HepG2 (cell line): ENCODE data around the gene EEA1. TPM values are rescaled to one million over a fixed set of nuclear protein-coding genes. Genes with fewer than 3 reads are reported as not detected.

ENCODE experiments used
- AKNA ChIP-seq: sonication (generic); formaldehyde crosslinking; IDR thresholded peaks from 2 replicates; pipeline ENCODE4 v1.4.0; 2020; ENCODE audit warnings: missing genetic modification reagents, borderline replicate concordance
- ATM ChIP-seq: fragments of 450-650 bp; IDR thresholded peaks from 2 replicates; pipeline ENCODE4 v1.7.1; 2017; ENCODE audit warnings: mild to moderate bottlenecking, borderline replicate concordance
- CSRNP1 ChIP-seq: sonication (generic); formaldehyde crosslinking; IDR thresholded peaks from 2 replicates; pipeline ENCODE4 v1.8.1; 2023; ENCODE audit warnings: mild to moderate bottlenecking, missing genetic modification reagents
- EP300 ChIP-seq, 3 experiments: sonication (generic) in 1 of 3; formaldehyde crosslinking in 1 of 3; IDR thresholded peaks; 2 replicates each; pipeline versions ENCODE4 v1.5.1 to v1.6.1; 2011 to 2020; ENCODE audit warnings: low read depth in 2 of 3, low read length in 2 of 3, borderline replicate concordance in 1 of 3, improper control_type of control experiment in 1 of 3, mild to moderate bottlenecking in 1 of 3, missing genetic modification reagents in 1 of 3, moderate library complexity in 1 of 3
- JUND ChIP-seq: sonication (generic); formaldehyde crosslinking; IDR thresholded peaks from 2 replicates; pipeline ENCODE4 v1.8.0; 2022; ENCODE audit warnings: mild to moderate bottlenecking, missing genetic modification reagents
- LBX2 ChIP-seq: sonication (generic); formaldehyde crosslinking; IDR thresholded peaks from 2 replicates; pipeline ENCODE4 v1.5.0; 2020; ENCODE audit warnings: missing genetic modification reagents, mild to moderate bottlenecking, borderline replicate concordance
- MYPOP ChIP-seq: sonication (generic); formaldehyde crosslinking; IDR thresholded peaks from 2 replicates; pipeline ENCODE4 v1.8.1; 2023; ENCODE audit warnings: mild to moderate bottlenecking, moderate library complexity, missing genetic modification reagents
- NCOA1 ChIP-seq: sonication (generic); formaldehyde crosslinking; IDR thresholded peaks from 2 replicates; pipeline ENCODE4 v1.9.0; 2021; ENCODE audit warnings: missing genetic modification reagents
- POLR2G ChIP-seq: fragments of 200-400 bp; formaldehyde crosslinking; IDR thresholded peaks from 2 replicates; pipeline ENCODE4 v1.6.1; 2018; ENCODE audit warnings: mild to moderate bottlenecking, low read depth, low read length, moderate library complexity
- REL ChIP-seq: sonication (generic); formaldehyde crosslinking; conservative IDR thresholded peaks from 2 replicates; pipeline ENCODE4 v1.8.0; 2022; ENCODE audit warnings: mild to moderate bottlenecking, missing genetic modification reagents, moderate library complexity
- ZNF354B ChIP-seq: sonication (generic); formaldehyde crosslinking; IDR thresholded peaks from 2 replicates; pipeline ENCODE4 v1.8.0; 2022; ENCODE audit warnings: mild to moderate bottlenecking, missing genetic modification reagents
- ZNF431 ChIP-seq: sonication (generic); formaldehyde crosslinking; IDR thresholded peaks from 2 replicates; pipeline ENCODE4 v1.9.0; 2022; ENCODE audit warnings: missing genetic modification reagents, low read depth, mild to moderate bottlenecking, borderline replicate concordance
- ZNF501 ChIP-seq: sonication (generic); formaldehyde crosslinking; IDR thresholded peaks from 2 replicates; pipeline ENCODE4 v1.5.1; 2020; ENCODE audit warnings: mild to moderate bottlenecking, moderate library complexity, missing genetic modification reagents
- ZNF562 ChIP-seq: sonication (generic); formaldehyde crosslinking; IDR thresholded peaks from 2 replicates; pipeline ENCODE4 v1.8.0; 2022; ENCODE audit warnings: missing genetic modification reagents, borderline replicate concordance
- ZNF674 ChIP-seq: sonication (generic); formaldehyde crosslinking; IDR thresholded peaks from 2 replicates; pipeline ENCODE4 v1.5.0; 2020; ENCODE audit warnings: low read depth, mild to moderate bottlenecking, missing genetic modification reagents
- ZNF737 ChIP-seq: sonication (generic); formaldehyde crosslinking; IDR thresholded peaks from 2 replicates; pipeline ENCODE4 v1.5.0; 2020; ENCODE audit warnings: missing genetic modification reagents, mild to moderate bottlenecking, borderline replicate concordance
- ZNF776 ChIP-seq: sonication (generic); formaldehyde crosslinking; IDR thresholded peaks from 2 replicates; pipeline ENCODE4 v1.4.0; 2020; ENCODE audit warnings: mild to moderate bottlenecking, missing genetic modification reagents
- ZNF879 ChIP-seq: sonication (generic); formaldehyde crosslinking; IDR thresholded peaks from 2 replicates; pipeline ENCODE4 v1.8.1; 2023; ENCODE audit warnings: missing genetic modification reagents
- polyA plus RNA-seq, 8 experiments: library from polyadenylated mRNA; depleted of rRNA in 3 of 8; stranded (reverse) in 7 of 8; unstranded in 1 of 8; fragments of >200 nt; fragmentation: Illumina TruSeq in 4 of 8; extraction: Trizol in 4 of 8; gene quantifications; 2 replicates each; pipeline versions ENCODE4 v1.2.1 to v1.2.3, GENCODE V29; 2011 to 2016; ENCODE audit warnings: low read depth in 4 of 8, missing spikeins in 1 of 8, mixed read lengths in 1 of 8; ENCODE audit not compliant: insufficient read depth in 1 of 8
- total RNA-seq, 5 experiments: library from RNA; depleted of rRNA; stranded (reverse); fragments of >200 nt; fragmentation: Illumina TruSeq; extraction: Trizol; gene quantifications; 2 replicates each; pipeline ENCODE4 v1.2.3, GENCODE V29; 2016; ENCODE audit warnings: low read depth in 1 of 5

Gene EEA1
- total and polyA plus RNA-seq, 2 of the 13 experiments (the other 11 are each of a cell fraction or from before 2014, with no cell fraction given) = 5.0 to 19.3 TPM

- TF ChIP-seq MYPOP (CRISPR knock-in tag) = peak; percentile 89
- peak; percentile 70; the same call in 1 of the 2 replicates for TF ChIP-seq LBX2
- no peak; the same call in 1 of the 2 replicates for TF ChIP-seq CSRNP1 (CRISPR knock-in tag)
- no peak for TF ChIP-seq ZNF737
- TF ChIP-seq JUND (CRISPR knock-in tag) = no peak
- no peak for TF ChIP-seq ZNF562
- TF ChIP-seq NCOA1 (CRISPR knock-in tag) = 0 out of 2 replicates have a peak, but pooled peaks have one; percentile 26
- no peak for TF ChIP-seq ATM
- TF ChIP-seq ZNF776 = peak; percentile 76; the same call in 1 of the 2 replicates
- no peak for TF ChIP-seq ZNF354B (CRISPR knock-in tag)
- TF ChIP-seq POLR2G = peak; percentile 89
- TF ChIP-seq ZNF674 (CRISPR knock-in tag) = 0 out of 2 replicates have a peak, but pooled peaks have one; percentile 58
- peak; percentile 72; the same call in 1 of the 2 replicates for TF ChIP-seq ZNF879 (CRISPR knock-in tag)
- TF ChIP-seq ZNF431 (CRISPR knock-in tag) = peak; percentile 34; the same call in 1 of the 2 replicates
- 0 out of 2 replicates have a peak, but pooled peaks have one; percentile 59 for TF ChIP-seq AKNA (CRISPR knock-in tag)
- peak in 1 of 2 experiments; percentile 34; a peak in 1 of 4 replicates for TF ChIP-seq EP300 (IDR thresholded peaks at IDR 0.05; ENCODE audit: low read depth in 2 of 2, low read length in 2 of 2)
- no peak for TF ChIP-seq EP300 (CRISPR knock-in tag; IDR thresholded peaks at IDR 0.05; ENCODE audit: borderline replicate concordance)
- peak; percentile 40; the same call in 1 of the 2 replicates for TF ChIP-seq REL (CRISPR knock-in tag)
- TF ChIP-seq ZNF501 (CRISPR knock-in tag) = peak; percentile 83
These were observed at the start of gene EEA1 (continued) for GRCh38 chr12:92928962-92929915.
